Astrocyte (in vitro differentiated cells and primary cell): ENCODE data around the gene MNAT1. TPM values are rescaled to one million over a fixed set of nuclear protein-coding genes. Genes with fewer than 3 reads are reported as not detected.
"Not testable (repeated sequence)": the region's sequence is repeated elsewhere in the genome, so short reads cannot be mapped to it uniquely, and the experiment has no call there.

Experiments used
- DNase-seq: peaks from one replicate; pipeline ENCODE4 v3.0.0-alpha.2; 2010; ENCODE audit warnings: low read depth
- FAIRE-seq: peaks from 2 replicates; lab custom pipeline; 2011; peaks lifted over from hg19 to GRCh38; lab: Jason Lieb, UNC
- H2AFZ ChIP-seq: 2 replicates; pipeline ENCODE4 v1.6.0; 2012; ENCODE audit warnings: low read depth, low read length, inconsistent platforms
- H3K27ac ChIP-seq: 2 replicates; pipeline ENCODE4 v1.5.1; 2011; ENCODE audit warnings: low read depth, low read length, inconsistent platforms
- H3K27me3 ChIP-seq: 2 replicates; pipeline ENCODE4 v1.6.0; 2011; ENCODE audit warnings: low read length, inconsistent platforms; ENCODE audit not compliant: insufficient read depth
- H3K36me3 ChIP-seq: 2 replicates; pipeline ENCODE4 v1.5.1; 2011; ENCODE audit warnings: low read length, inconsistent platforms; ENCODE audit not compliant: insufficient read depth
- H3K4me1 ChIP-seq: 2 replicates; pipeline ENCODE4 v1.5.1; 2011; ENCODE audit warnings: low read length, inconsistent platforms; ENCODE audit not compliant: insufficient read depth
- H3K4me2 ChIP-seq: 2 replicates; pipeline ENCODE4 v1.6.0; 2012; ENCODE audit warnings: low read length, inconsistent platforms
- H3K4me3 ChIP-seq: 2 replicates; pipeline ENCODE4 v1.5.1; 2011; ENCODE audit warnings: low read depth, mild to moderate bottlenecking, low read length, inconsistent platforms; ENCODE audit not compliant: insufficient read depth
- H3K79me2 ChIP-seq: 2 replicates; pipeline ENCODE4 v1.6.0; 2012; ENCODE audit warnings: mild to moderate bottlenecking, low read length, inconsistent platforms; ENCODE audit not compliant: insufficient read depth
- H3K9ac ChIP-seq: 2 replicates; pipeline ENCODE4 v1.6.0; 2012; ENCODE audit warnings: mild to moderate bottlenecking, low read length, inconsistent platforms
- H3K9me3 ChIP-seq: 2 replicates; pipeline ENCODE4 v1.5.1; 2012; ENCODE audit warnings: low read depth, mild to moderate bottlenecking, low read length, inconsistent platforms; ENCODE audit not compliant: insufficient read depth
- H4K20me1 ChIP-seq: 2 replicates; pipeline ENCODE4 v1.6.0; 2012; ENCODE audit warnings: low read length, inconsistent platforms; ENCODE audit not compliant: insufficient read depth
- H3K27ac Mint-ChIP-seq: one replicate; pipeline ENCODE4 v1.8.0; 2021; ENCODE audit warnings: mild to moderate bottlenecking, mixed read lengths; ENCODE audit not compliant: unreplicated experiment
- H3K27me3 Mint-ChIP-seq: one replicate; pipeline ENCODE4 v1.8.0; 2021; ENCODE audit warnings: low read depth, mixed read lengths; ENCODE audit not compliant: unreplicated experiment
- H3K36me3 Mint-ChIP-seq: one replicate; pipeline ENCODE4 v1.8.0; 2021; ENCODE audit warnings: low read depth, mixed read lengths; ENCODE audit not compliant: unreplicated experiment
- H3K4me1 Mint-ChIP-seq: one replicate; pipeline ENCODE4 v1.8.0; 2021; ENCODE audit warnings: low read depth, mixed read lengths; ENCODE audit not compliant: unreplicated experiment
- H3K4me3 Mint-ChIP-seq: one replicate; pipeline ENCODE4 v1.8.0; 2021; ENCODE audit warnings: mild to moderate bottlenecking, moderate library complexity, mixed read lengths; ENCODE audit not compliant: unreplicated experiment
- H3K9me3 Mint-ChIP-seq: one replicate; pipeline ENCODE4 v1.8.0; 2021; ENCODE audit warnings: mild to moderate bottlenecking, mixed read lengths; ENCODE audit not compliant: unreplicated experiment
- CTCF ChIP-seq: IDR thresholded peaks from 2 replicates; pipeline ENCODE4 v1.5.1; 2011; ENCODE audit warnings: low read depth, mild to moderate bottlenecking, inconsistent platforms, low read length, moderate library complexity; ENCODE audit not compliant: insufficient read depth
- EZH2 ChIP-seq: IDR thresholded peaks from 2 replicates; pipeline ENCODE4 v1.6.1; 2012; ENCODE audit warnings: mild to moderate bottlenecking, low read length, inconsistent platforms; ENCODE audit not compliant: insufficient read depth
- total RNA-seq: library from RNA; stranded (reverse); gene quantifications from 2 replicates; pipeline ENCODE4 v1.2.1, GENCODE V29; 2021

Gene MNAT1
- total RNA-seq, 1 donor from 2014 or later, result 36.0 TPM

GRCh38 chr14:60723907-60724618 lies 10.5 kb upstream of the MNAT1 start, which contains the start of gene SIX4:
Gene SIX4 (minus strand): TSS chr14:60724351. CDS start chr14:60724074, 277 bp downstream.
- peak within 1 kb of the TSS; percentile 89 for H3K4me3 ChIP-seq
- H3K27ac ChIP-seq, result peak within 1 kb of the TSS; percentile 84
- H3K79me2 ChIP-seq, result peaks cover 48% of the 10 kb centered on the region
- Mint-ChIP-seq H3K4me3 (peak within 1 kb of the TSS; percentile 98), H3K36me3 (no peaks in the 10 kb centered on the region), H3K27me3 (no peaks in the 10 kb centered on the region), H3K4me1 (peaks cover 8% of the 10 kb centered on the region), H3K9me3 (no peaks in the 10 kb centered on the region), H3K27ac (peak within 1 kb of the TSS; percentile 90)
- FAIRE-seq (no peak), DNase-seq (peak; percentile 83)
- H3K36me3 ChIP-seq, result peaks cover 10% of the 10 kb centered on the region
- H3K4me1 ChIP-seq, result peaks cover 14% of the 10 kb centered on the region
- H3K4me2 ChIP-seq, result peak within 1 kb of the TSS; percentile 99
- no peaks in the 10 kb centered on the region for H3K9me3 ChIP-seq
- peak within 1 kb of the TSS; percentile 83 for H2AFZ ChIP-seq
- peaks cover 32% of the 10 kb centered on the region for H4K20me1 ChIP-seq
- no peak for TF ChIP-seq EZH2
- TF ChIP-seq CTCF, result no peak
- no peaks in the 10 kb centered on the region for H3K27me3 ChIP-seq
- H3K9ac ChIP-seq, result peak within 1 kb of the TSS; percentile 97

DNA sequence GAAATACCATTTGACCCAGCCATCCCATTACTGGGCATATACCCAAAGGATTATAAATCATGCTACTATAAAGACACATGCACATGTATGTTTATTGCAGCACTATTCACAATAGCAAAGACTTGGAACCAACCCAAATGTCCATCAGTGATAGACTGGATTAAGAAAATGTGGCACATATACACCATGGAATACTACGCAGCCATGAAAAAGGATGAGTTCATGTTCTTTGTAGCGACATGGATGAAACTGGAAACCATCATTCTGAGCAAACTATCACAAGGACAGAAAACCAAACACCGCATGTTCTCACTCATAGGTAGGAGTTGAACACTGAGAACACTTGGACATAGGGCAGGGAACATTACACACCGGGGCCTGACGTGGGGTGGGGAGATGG lies 3.3 kb upstream of the MNAT1 start:
- DNase-seq, H3K4me3 ChIP-seq, H3K27ac Mint-ChIP-seq, H3K4me3 Mint-ChIP-seq, H3K36me3 ChIP-seq, H3K4me2 ChIP-seq, H2AFZ ChIP-seq, H3K27me3 ChIP-seq, H3K9ac ChIP-seq, H3K36me3 Mint-ChIP-seq, FAIRE-seq, H3K9me3 Mint-ChIP-seq, H3K9me3 ChIP-seq, H3K27me3 Mint-ChIP-seq, H3K4me1 Mint-ChIP-seq, H4K20me1 ChIP-seq, H3K27ac ChIP-seq: not testable (repeated sequence)
- H3K79me2 ChIP-seq, result peaks cover 18% of the 10 kb centered on the region
- H3K4me1 ChIP-seq, result peaks cover 11% of the 10 kb centered on the region

DNA sequence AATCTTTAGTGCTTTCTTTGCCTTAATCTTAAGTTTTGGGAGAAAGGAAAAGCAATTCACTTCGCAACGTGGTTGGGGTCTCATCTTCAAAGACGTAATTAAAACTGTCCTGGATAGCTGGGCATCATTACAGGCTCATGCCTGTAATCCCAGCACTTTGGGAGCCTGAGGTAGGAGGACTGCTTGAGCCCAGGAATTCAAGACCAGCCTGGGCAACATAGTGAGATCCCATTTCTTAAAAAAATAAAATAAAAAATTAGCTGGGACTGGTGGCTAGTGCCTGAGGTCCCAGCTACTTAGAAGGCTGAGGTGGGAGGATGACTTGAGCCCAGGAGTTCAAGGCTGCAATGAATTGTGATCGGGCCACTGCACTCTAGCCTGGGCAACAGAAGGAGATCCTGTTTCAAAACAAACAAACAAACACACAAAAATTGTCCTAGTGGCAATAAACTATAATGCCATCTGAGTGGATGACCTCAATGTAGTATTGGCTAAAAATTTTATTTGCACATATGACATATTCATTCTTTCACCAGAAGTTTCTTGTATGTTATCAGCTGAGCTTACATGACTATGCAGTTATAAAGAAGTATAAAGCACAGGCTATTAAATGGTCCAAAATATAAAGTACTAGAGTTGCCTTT lies 1.6 kb upstream of the MNAT1 start:
- Mint-ChIP-seq H3K9me3 (no peaks in the 10 kb centered on the region), H3K27me3 (no peaks in the 10 kb centered on the region)

More for the DNA sequence above, 1.6 kb upstream of the MNAT1 start:
- Mint-ChIP-seq H3K36me3 (no peaks in the 10 kb centered on the region), H3K4me1 (peaks cover 5% of the 10 kb centered on the region), H3K4me3 (no peak overlapping the region), H3K27ac (no peak overlapping the region)
- Histone ChIP-seq H3K4me2 (no peak overlapping the region), H2AFZ (no peak overlapping the region), H4K20me1 (no peaks in the 10 kb centered on the region), H3K79me2 (peaks cover 35% of the 10 kb centered on the region), H3K4me3 (no peak overlapping the region), H3K36me3 (no peaks in the 10 kb centered on the region), H3K9me3 (no peaks in the 10 kb centered on the region), H3K27ac (no peak overlapping the region), H3K9ac (no peak overlapping the region), H3K27me3 (peaks cover 4% of the 10 kb centered on the region), H3K4me1 (peaks cover 11% of the 10 kb centered on the region)
- FAIRE-seq (no peak), DNase-seq (no peak)
- TF ChIP-seq CTCF, result no peak
